HepG2 (cell line): ENCODE results near the gene KLF15. TPM values are rescaled to one million over a fixed set of nuclear protein-coding genes. Genes with fewer than 3 reads are reported as not detected.

Source experiments
- ATF1 ChIP-seq: IDR thresholded peaks from 2 replicates; pipeline ENCODE4 v1.6.1; 2016; ENCODE audit warnings: mild to moderate bottlenecking, control low read depth
- BCL6 ChIP-seq: IDR thresholded peaks from 2 replicates; pipeline ENCODE4 v1.6.1; 2016; ENCODE audit warnings: missing genetic modification reagents, missing compliant biosample characterization
- BHLHE40 ChIP-seq: IDR thresholded peaks from 2 replicates; pipeline ENCODE4 v1.6.1; 2011; ENCODE audit warnings: low read length, improper control_type of control experiment
- DPF2 ChIP-seq: sonication (generic); formaldehyde crosslinking; IDR thresholded peaks from 2 replicates; pipeline ENCODE4 v1.4.0; 2020; ENCODE audit warnings: mild to moderate bottlenecking, low read depth, missing genetic modification reagents, borderline replicate concordance
- ERF ChIP-seq: IDR thresholded peaks from 2 replicates; pipeline ENCODE4 v1.6.1; 2018; ENCODE audit warnings: missing biosample characterization, missing genetic modification reagents
- GPBP1L1 ChIP-seq: sonication (generic); formaldehyde crosslinking; IDR thresholded peaks from 2 replicates; pipeline ENCODE4 v1.5.0; 2020; ENCODE audit warnings: mild to moderate bottlenecking, missing genetic modification reagents
- HMGA1 ChIP-seq: sonication (generic); formaldehyde crosslinking; conservative IDR thresholded peaks from 2 replicates; pipeline ENCODE4 v1.4.0; 2020; ENCODE audit warnings: missing genetic modification reagents
- IRF9 ChIP-seq: sonication (generic); formaldehyde crosslinking; IDR thresholded peaks from 2 replicates; pipeline ENCODE4 v1.8.0; 2022; ENCODE audit warnings: missing genetic modification reagents, mild to moderate bottlenecking, borderline replicate concordance
- KMT2A ChIP-seq: sonication (generic); formaldehyde crosslinking; IDR thresholded peaks from 2 replicates; pipeline ENCODE4 v1.4.0; 2020; ENCODE audit warnings: missing genetic modification reagents
- MYC ChIP-seq: sonication (generic); formaldehyde crosslinking; IDR thresholded peaks from 2 replicates; pipeline ENCODE4 v1.9.0; 2021; ENCODE audit warnings: missing genetic modification reagents, borderline replicate concordance
- MYPOP ChIP-seq: sonication (generic); formaldehyde crosslinking; IDR thresholded peaks from 2 replicates; pipeline ENCODE4 v1.8.1; 2023; ENCODE audit warnings: mild to moderate bottlenecking, moderate library complexity, missing genetic modification reagents
- PAF1 ChIP-seq: IDR thresholded peaks from 2 replicates; pipeline ENCODE4 v1.6.1; 2016; ENCODE audit warnings: missing genetic modification reagents, missing compliant biosample characterization
- PRPF4 ChIP-seq: fragments of 200-400 bp; formaldehyde crosslinking; IDR thresholded peaks from 2 replicates; pipeline ENCODE4 v1.6.1; 2016; ENCODE audit warnings: low read length, low read depth; ENCODE audit not compliant: poor library complexity, severe bottlenecking
- SMARCE1 ChIP-seq: fragments of 450-650 bp; IDR thresholded peaks from 2 replicates; pipeline ENCODE4 v1.6.1; 2017; ENCODE audit warnings: borderline replicate concordance
- TARDBP ChIP-seq: sonication (generic); formaldehyde crosslinking; IDR thresholded peaks from 2 replicates; pipeline ENCODE4 v1.8.0; 2022; ENCODE audit warnings: mild to moderate bottlenecking, missing genetic modification reagents
- THAP9 ChIP-seq: sonication (generic); formaldehyde crosslinking; IDR thresholded peaks from 2 replicates; pipeline ENCODE4; 2020; ENCODE audit warnings: missing genetic modification reagents, mild to moderate bottlenecking, borderline replicate concordance
- TSC22D2 ChIP-seq: sonication (generic); formaldehyde crosslinking; IDR thresholded peaks from 2 replicates; pipeline ENCODE4 v1.5.1; 2020; ENCODE audit warnings: missing genetic modification reagents, mild to moderate bottlenecking, borderline replicate concordance
- WIZ ChIP-seq: sonication (generic); formaldehyde crosslinking; IDR thresholded peaks from 2 replicates; pipeline ENCODE4 v1.5.1; 2020; ENCODE audit warnings: mild to moderate bottlenecking, missing genetic modification reagents
- ZBTB20 ChIP-seq: sonication (generic); formaldehyde crosslinking; IDR thresholded peaks from 2 replicates; pipeline ENCODE4 v1.8.1; 2023; ENCODE audit warnings: missing genetic modification reagents, low read depth, mild to moderate bottlenecking, borderline replicate concordance
- ZC3H4 ChIP-seq: sonication (generic); formaldehyde crosslinking; IDR thresholded peaks from 2 replicates; pipeline ENCODE4 v1.4.0; 2020; ENCODE audit warnings: missing genetic modification reagents, borderline replicate concordance
- ZFYVE20 ChIP-seq: sonication (generic); formaldehyde crosslinking; IDR thresholded peaks from 2 replicates; pipeline ENCODE4 v1.8.0; 2023; ENCODE audit warnings: low read depth, mild to moderate bottlenecking, moderate library complexity, missing genetic modification reagents, borderline replicate concordance
- ZNF160 ChIP-seq: sonication (generic); formaldehyde crosslinking; IDR thresholded peaks from 2 replicates; pipeline ENCODE4 v1.8.0; 2022; ENCODE audit warnings: mild to moderate bottlenecking, inconsistent platforms, missing genetic modification reagents
- ZNF232 ChIP-seq: sonication (generic); formaldehyde crosslinking; IDR thresholded peaks from 2 replicates; pipeline ENCODE4 v1.4.0; 2020; ENCODE audit warnings: missing genetic modification reagents, borderline replicate concordance
- ZNF619 ChIP-seq: sonication (generic); formaldehyde crosslinking; IDR thresholded peaks from 2 replicates; pipeline ENCODE4 v1.4.0; 2020; ENCODE audit warnings: mild to moderate bottlenecking, missing genetic modification reagents
- ZNF780A ChIP-seq: sonication (generic); formaldehyde crosslinking; IDR thresholded peaks from 2 replicates; pipeline ENCODE4 v1.8.0; 2022; ENCODE audit warnings: mild to moderate bottlenecking, missing genetic modification reagents, moderate library complexity
- polyA plus RNA-seq, 8 experiments: library from polyadenylated mRNA; depleted of rRNA in 3 of 8; stranded (reverse) in 7 of 8; unstranded in 1 of 8; fragments of >200 nt; fragmentation: Illumina TruSeq in 4 of 8; extraction: Trizol in 4 of 8; gene quantifications; 2 replicates each; pipeline versions ENCODE4 v1.2.1 to v1.2.3, GENCODE V29; 2011 to 2016; ENCODE audit warnings: low read depth in 4 of 8, missing spikeins in 1 of 8, mixed read lengths in 1 of 8; ENCODE audit not compliant: insufficient read depth in 1 of 8
- total RNA-seq, 5 experiments: library from RNA; depleted of rRNA; stranded (reverse); fragments of >200 nt; fragmentation: Illumina TruSeq; extraction: Trizol; gene quantifications; 2 replicates each; pipeline ENCODE4 v1.2.3, GENCODE V29; 2016; ENCODE audit warnings: low read depth in 1 of 5

KLF15 gene
- total and polyA plus RNA-seq, 2 of the 13 experiments (the other 11 are each of a cell fraction or from before 2014, with no cell fraction given): 7.1 to 7.8 TPM

GRCh38 chr3:126389112-126389793, 32.0 kb upstream of the KLF15 start (continued):
- TF ChIP-seq THAP9: no peak
- TF ChIP-seq ZNF160 (CRISPR knock-in tag): peak; percentile 86; the same call in 1 of the 2 replicates
- no peak for TF ChIP-seq SMARCE1
- TF ChIP-seq IRF9 (CRISPR knock-in tag): no peak; the same call in 1 of the 2 replicates
- peak; percentile 88; the same call in 1 of the 2 replicates for TF ChIP-seq ZNF619 (CRISPR knock-in tag)
- peak; percentile 78; the same call in 1 of the 2 replicates for TF ChIP-seq MYPOP
- peak; percentile 57; the same call in 1 of the 2 replicates for TF ChIP-seq KMT2A (CRISPR knock-in tag)
- TF ChIP-seq TARDBP: peak; percentile 69; the same call in 1 of the 2 replicates
- TF ChIP-seq ZNF232 (CRISPR knock-in tag): peak; percentile 81; the same call in 1 of the 2 replicates
- no peak for TF ChIP-seq GPBP1L1 (CRISPR knock-in tag)
- TF ChIP-seq WIZ (CRISPR knock-in tag): peak; percentile 18; the same call in 1 of the 2 replicates
- no peak for TF ChIP-seq ZC3H4 (CRISPR knock-in tag)
- no peak for TF ChIP-seq PRPF4
- no peak for TF ChIP-seq PAF1 (CRISPR knock-in tag)
- TF ChIP-seq TSC22D2 (CRISPR knock-in tag): no peak
- 0 out of 2 replicates have a peak, but pooled peaks have one; percentile 19 for TF ChIP-seq DPF2 (CRISPR knock-in tag)
- no peak for TF ChIP-seq ZBTB20 (CRISPR knock-in tag)
- TF ChIP-seq ZFYVE20 (CRISPR knock-in tag): no peak
- TF ChIP-seq BCL6 (CRISPR knock-in tag): no peak
- no peak for TF ChIP-seq HMGA1 (CRISPR knock-in tag)
- TF ChIP-seq ZNF780A (CRISPR knock-in tag): no peak
- peak; percentile 88 for TF ChIP-seq ERF (CRISPR knock-in tag)
- TF ChIP-seq ATF1 (CRISPR knock-in tag): no peak
- TF ChIP-seq MYC (CRISPR knock-in tag): peak; percentile 67
- peak; percentile 35; the same call in 1 of the 2 replicates for TF ChIP-seq BHLHE40
